Measurements from ENCODE around the gene PPIF. TPM values are rescaled to one million over a fixed set of nuclear protein-coding genes. Genes with fewer than 3 reads are reported as not detected.

PPIF gene
- total RNA-seq, 6 donors from 2014 or later = 19.3 to 46.5 (median 31.2) TPM

GRCh38 chr10:79374312-79375191 lies 27.3 kb downstream of the PPIF start:
- no peak overlapping the region for H3K27ac ChIP-seq
- no peaks in the 10 kb centered on the region for H3K27me3 ChIP-seq
- peaks cover 0 to 5% (median 1%) of the 10 kb centered on the region in 4 donors for H3K9me3 ChIP-seq
- 6 to 11% methylated on average over 7 of the region's 7 CpGs for WGBS, 2 donors
- H3K4me1 ChIP-seq = peaks cover 4 to 8% (median 6%) of the 10 kb centered on the region in 4 donors
- H3K36me3 ChIP-seq = no peaks in the 10 kb centered on the region
- ATAC-seq (ENCODE audit: low FRiP score in 2 of 2) (peak; percentile 76 to 85), DNase-seq (peak in 1 of 2 donors; percentile 83)
- no peak for TF ChIP-seq EP300 (IDR thresholded peaks at IDR 0.05)
- no peak for TF ChIP-seq POLR2AphosphoS5 (IDR thresholded peaks at IDR 0.05)
- TF ChIP-seq POLR2A (IDR thresholded peaks at IDR 0.05) = no peak
- peak; percentile 91 to 97 (median 94) for TF ChIP-seq CTCF (IDR thresholded peaks at IDR 0.05)
- no peak overlapping the region for H3K4me3 ChIP-seq

GRCh38 chr10:79375321-79376077 lies 28.2 kb downstream of the PPIF start:
- no peaks in the 10 kb centered on the region for H3K36me3 ChIP-seq
- TF ChIP-seq EP300 (IDR thresholded peaks at IDR 0.05) (no peak), CTCF (IDR thresholded peaks at IDR 0.05) (no peak), POLR2A (IDR thresholded peaks at IDR 0.05) (no peak), POLR2AphosphoS5 (IDR thresholded peaks at IDR 0.05) (no peak)
- no peak overlapping the region for H3K27ac ChIP-seq
- peak in 1 of 2 donors; percentile 18 for DNase-seq
- H3K27me3 ChIP-seq = no peaks in the 10 kb centered on the region
- WGBS, 2 donors = 82 to 87% methylated on average over 6 of the region's 6 CpGs
- ATAC-seq (ENCODE audit: low FRiP score in 2 of 2) = no peak
- peaks cover 0 to 1% (median 0%) of the 10 kb centered on the region in 4 donors for H3K9me3 ChIP-seq
- peaks cover 4 to 17% (median 15%) of the 10 kb centered on the region in 4 donors for H3K4me1 ChIP-seq
- no peak overlapping the region for H3K4me3 ChIP-seq

- 81 to 85% methylated on average over 10 to 11 of the region's 11 CpGs for WGBS, 2 donors
- H3K36me3 ChIP-seq = no peaks in the 10 kb centered on the region
- H3K4me1 ChIP-seq = peaks cover 4 to 24% (median 19%) of the 10 kb centered on the region in 4 donors
- DNase-seq (no peak), ATAC-seq (ENCODE audit: low FRiP score in 2 of 2) (no peak)
- no peak overlapping the region for H3K4me3 ChIP-seq
- no peaks in the 10 kb centered on the region for H3K9me3 ChIP-seq
- TF ChIP-seq POLR2AphosphoS5 (IDR thresholded peaks at IDR 0.05) (no peak), CTCF (IDR thresholded peaks at IDR 0.05) (no peak), POLR2A (IDR thresholded peaks at IDR 0.05) (no peak), EP300 (IDR thresholded peaks at IDR 0.05) (no peak)
- no peak overlapping the region for H3K27ac ChIP-seq
- H3K27me3 ChIP-seq = no peaks in the 10 kb centered on the region
These were observed 28.9 kb downstream of the PPIF start for GRCh38 chr10:79376078-79376628.

DNA sequence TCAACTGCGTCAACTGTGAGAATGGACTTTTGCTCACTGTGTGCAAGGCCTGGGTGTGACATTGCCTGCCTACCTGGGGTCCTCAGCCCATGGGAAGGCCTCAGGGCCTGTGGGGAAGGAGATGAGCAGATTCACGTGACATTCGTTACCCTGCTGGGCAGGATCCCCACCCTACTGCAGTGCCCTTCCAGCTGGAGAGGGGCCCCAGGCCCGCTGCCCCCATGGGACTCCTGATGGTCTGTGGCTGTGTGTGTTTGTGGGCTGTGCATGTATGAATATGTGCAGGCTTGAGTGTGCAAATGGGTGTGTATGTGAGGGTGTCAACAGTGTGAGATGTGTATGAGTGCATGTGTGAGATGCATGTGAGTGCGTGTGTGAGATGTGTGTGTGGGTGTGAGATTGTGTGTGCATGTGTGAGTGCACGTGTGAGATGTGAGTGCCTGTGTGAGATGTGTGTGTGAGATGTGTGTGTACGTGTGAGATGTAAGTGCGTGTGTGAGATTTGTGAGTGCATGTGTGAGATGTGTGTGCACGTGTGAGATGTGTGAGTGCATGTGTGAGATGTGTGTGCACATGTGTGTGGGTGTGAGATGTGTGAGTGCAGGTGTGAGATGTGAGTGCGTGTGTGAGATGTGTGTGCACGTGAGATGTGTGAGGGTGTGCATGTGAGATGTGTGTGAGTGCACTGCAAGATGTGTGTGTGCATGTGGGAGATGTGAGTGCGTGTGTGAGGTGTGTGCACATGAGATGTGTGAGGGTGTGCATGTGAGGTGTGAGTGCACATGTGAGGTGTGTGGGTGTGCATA lies 29.7 kb downstream of the PPIF start:
- WGBS, 2 donors = 93 to 94% methylated on average over 9 to 12 of the region's 12 CpGs
- TF ChIP-seq CTCF (IDR thresholded peaks at IDR 0.05) = no peak
- TF ChIP-seq POLR2AphosphoS5 (IDR thresholded peaks at IDR 0.05) = no peak
- no peak for TF ChIP-seq POLR2A (IDR thresholded peaks at IDR 0.05)
- no peak for TF ChIP-seq EP300 (IDR thresholded peaks at IDR 0.05)
- DNase-seq = no peak
- Histone ChIP-seq H3K4me3 (no peak overlapping the region), H3K4me1 (peaks cover 4 to 30% (median 22%) of the 10 kb centered on the region in 4 donors), H3K9me3 (no peaks in the 10 kb centered on the region), H3K36me3 (no peaks in the 10 kb centered on the region), H3K27me3 (no peaks in the 10 kb centered on the region), H3K27ac (no peak overlapping the region)
- ATAC-seq (ENCODE audit: low FRiP score in 2 of 2) = no peak
